HG03575 (cell line): ENCODE data around the gene FAR2.

Experiments used
- ATAC-seq: cut with Tn5 transposase; IDR thresholded peaks from one replicate; pipeline ENCODE4 v1.9.1; 2021; ENCODE audit not compliant: unreplicated experiment, insufficient number of reproducible peaks, low FRiP score; ENCODE audit errors: extremely low read depth

FAR2 gene

DNA sequence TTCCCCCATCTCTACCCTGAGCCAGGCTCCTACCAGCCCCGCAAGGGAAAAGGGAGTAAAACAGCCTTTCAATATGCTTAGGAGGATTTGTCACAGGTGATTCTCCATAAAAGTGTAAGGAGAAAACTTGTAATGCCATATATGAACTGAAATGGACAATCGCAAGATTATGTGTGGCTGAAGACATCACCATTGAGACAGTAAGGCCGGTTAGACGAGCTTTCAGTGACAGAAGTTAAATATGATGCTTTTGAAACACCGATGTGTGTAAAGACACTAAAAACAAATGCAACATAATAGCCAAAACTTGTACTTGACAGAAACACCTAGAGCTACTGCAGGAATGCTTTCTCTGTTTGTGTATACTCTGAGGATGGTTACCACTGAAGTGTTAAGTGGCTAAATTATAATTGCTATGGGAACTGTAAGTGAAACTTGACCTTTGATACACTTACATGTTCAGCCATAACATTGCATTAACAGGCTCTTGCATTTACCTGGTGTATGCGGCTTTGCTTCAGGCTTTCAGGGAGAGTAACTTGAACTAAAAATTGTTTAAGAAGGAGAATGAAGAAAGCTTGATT lies 42.3 kb downstream of the FAR2 start:
- no peak for ATAC-seq

DNA sequence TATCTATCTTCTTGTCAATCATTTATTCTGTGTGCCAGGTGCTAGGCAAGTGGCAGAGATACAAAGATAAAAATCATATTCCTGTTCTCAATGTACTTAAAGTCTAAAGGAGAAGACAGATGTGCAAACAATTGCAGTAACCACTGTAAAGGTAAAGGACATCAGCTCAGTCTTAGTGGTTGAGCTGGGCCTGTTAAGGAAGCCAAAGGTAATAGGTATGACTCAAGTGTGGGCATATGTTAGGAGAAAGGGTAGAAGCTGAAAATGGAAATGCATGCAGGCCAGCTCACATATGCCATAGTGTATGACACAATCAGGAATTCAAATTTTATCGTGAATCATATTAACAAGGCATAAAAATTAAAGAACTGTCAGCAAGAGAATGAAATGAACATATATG lies 49.8 kb downstream of the FAR2 start:
- ATAC-seq: no peak

DNA sequence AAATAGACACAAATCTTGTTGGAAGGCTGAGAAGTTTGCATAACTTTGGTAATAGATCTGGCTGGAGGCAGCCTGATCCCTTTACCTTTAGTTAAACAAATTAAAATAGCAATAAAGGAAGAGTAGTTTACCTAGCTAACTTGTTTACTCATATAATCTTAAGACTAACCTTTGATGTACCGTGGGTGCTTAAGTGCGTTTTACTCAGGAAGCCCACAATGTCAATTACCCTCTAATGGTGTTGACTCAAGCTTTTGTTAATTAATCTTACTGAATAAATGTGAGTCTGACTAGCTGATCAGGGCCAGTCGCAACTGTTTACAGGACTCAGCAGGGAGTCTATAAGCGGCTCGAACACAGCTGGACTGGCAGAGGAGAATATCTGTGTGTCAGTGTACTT lies 51.5 kb downstream of the FAR2 start:
- ATAC-seq: no peak

DNA sequence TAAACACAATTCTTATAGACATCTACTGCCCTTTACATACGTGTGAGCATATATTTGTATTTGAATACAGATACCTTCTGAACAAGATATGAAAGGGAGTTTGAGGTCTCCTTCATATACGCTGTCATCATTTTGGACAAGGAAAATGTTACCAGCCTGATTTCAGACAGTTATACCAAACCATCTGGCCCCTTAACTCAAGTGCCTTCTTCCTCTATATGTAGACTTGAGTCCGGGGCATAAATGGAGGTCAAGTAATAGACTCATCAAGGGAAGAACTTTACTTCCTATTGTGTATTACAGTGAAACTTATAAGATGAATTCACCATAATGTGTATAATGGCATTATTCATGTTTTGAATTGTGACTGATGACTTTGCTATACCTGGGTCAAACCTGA lies 52.2 kb downstream of the FAR2 start:
- no peak for ATAC-seq

DNA sequence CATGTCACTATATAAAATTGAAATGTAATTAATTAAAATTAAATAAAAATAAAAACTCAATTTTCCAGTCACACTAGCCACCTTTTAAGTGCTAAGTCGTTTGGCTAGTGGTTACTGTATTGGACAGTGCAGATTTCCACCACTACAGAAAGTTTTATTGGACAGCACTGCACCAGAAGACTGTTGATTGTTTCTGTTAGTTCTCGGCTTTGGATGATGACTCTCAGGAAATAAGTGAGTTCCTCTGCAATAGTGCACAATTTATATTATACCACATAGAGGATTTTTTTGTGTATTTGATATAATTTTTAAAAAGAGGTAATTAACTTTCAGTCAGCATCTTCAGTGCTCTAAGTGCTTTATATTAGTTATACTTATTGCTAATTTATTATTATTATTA lies 52.7 kb downstream of the FAR2 start:
- ATAC-seq: no peak

DNA sequence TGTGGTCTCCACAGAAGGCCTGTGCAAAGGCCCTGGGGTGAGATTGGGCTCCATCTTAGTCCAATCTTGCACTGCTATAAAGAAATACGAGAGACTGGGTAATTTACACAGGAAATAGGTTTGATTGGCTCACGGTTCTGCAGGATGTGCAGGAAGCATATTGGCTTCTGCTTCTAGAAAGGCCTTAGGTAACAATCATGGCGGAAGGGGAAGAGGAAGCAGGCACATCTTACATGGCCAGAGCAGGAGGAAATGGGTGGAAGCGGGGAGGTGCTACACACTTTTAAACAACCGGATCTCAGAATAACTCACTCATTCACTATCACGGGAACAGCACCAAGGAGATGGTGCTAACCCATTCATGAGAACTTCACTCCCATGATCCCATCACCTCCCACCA lies 55.4 kb downstream of the FAR2 start:
- ATAC-seq: no peak

DNA sequence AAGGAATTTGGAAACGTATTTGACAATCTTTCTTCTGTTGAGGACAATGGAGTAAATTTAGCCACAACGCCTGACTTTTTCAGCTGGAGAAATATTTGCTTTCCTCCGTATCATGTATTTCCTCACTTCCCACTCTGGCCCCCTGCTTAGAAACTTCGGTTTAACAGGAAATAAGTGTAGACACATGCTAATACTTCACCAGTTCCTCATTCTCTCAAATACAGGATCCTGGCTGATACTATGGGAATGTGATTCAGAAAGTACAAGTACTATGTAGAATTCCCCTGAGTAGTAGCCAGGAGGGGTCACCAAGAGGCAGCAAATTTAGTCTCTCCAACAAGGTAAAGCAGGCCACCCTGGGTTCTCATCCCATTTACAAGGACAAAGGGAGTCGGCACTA lies 58.0 kb downstream of the FAR2 start:
- no peak for ATAC-seq

DNA sequence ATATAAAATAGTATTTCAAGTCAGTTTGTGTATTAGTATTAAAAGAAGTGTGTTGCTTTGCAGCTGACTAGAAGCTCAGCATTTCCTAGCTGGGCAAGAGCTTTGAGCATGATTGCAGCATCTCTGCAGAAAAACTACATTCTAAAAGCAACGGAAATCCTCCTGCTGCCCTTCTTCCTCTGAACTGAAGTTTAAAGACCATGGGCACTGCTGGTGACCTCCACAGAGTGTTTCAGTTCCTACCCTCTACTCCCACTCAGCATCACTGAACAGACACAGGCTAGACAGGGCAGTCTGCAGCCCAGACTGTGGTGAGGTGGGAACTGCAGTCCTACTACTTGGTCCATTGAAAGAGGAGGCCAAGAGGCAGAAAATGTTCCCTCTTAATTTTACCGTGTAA lies 59.0 kb downstream of the FAR2 start:
- ATAC-seq: no peak

DNA sequence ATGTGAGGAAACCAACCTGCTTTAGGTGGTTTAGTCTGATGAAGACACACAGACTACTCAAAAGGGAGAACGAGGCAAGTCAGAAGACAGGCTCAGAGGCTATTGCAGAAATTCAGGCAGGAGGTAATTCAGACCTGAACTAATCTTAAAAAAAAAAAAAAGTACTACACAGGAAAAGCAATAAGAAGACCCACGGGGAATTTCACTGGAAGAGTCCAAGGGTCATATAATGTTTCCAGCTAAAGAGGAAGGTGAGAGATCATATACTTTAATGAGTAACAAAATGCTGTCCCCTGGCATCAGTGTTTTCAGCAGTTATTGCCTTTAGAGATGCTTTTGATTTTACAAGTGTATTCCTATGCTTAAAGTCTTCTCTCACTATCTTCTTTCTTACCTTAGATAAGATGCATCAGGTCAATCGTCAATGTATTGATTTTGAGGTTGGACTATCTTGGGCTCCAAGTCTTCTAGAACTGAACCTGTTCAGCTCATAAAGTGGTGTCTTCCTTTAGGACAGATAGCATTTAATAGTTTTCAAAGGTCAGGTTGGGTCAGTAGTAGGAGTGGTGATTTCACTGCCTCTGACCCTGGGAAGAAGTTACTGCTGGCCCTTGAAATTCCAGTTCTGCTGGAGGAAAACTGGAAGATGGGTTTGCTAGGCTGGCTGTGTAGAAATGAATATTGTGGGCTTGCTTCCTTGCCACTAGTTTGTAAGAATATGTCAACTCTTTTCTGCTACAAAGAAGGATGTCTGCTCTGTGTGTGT lies 60.0 kb downstream of the FAR2 start:
- no peak for ATAC-seq

DNA sequence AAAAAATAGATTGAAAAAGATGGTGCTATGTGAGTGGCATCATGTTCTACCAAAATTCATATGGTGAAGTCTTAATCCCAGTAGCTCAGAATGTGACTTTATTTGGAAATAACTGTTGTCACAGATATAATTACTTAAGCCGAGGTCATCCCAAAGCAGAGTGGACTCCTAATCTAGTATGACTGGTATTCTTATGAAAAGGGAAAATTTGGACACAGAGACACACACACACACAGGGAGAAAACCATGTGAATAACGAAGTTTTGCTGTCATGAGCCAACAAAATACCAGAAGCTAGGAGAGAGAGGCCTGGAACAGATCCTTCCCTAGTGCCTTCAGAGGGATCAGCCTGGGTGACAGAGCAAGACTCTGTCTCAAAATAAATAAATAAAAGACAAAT lies 62.6 kb downstream of the FAR2 start:
- ATAC-seq: no peak

DNA sequence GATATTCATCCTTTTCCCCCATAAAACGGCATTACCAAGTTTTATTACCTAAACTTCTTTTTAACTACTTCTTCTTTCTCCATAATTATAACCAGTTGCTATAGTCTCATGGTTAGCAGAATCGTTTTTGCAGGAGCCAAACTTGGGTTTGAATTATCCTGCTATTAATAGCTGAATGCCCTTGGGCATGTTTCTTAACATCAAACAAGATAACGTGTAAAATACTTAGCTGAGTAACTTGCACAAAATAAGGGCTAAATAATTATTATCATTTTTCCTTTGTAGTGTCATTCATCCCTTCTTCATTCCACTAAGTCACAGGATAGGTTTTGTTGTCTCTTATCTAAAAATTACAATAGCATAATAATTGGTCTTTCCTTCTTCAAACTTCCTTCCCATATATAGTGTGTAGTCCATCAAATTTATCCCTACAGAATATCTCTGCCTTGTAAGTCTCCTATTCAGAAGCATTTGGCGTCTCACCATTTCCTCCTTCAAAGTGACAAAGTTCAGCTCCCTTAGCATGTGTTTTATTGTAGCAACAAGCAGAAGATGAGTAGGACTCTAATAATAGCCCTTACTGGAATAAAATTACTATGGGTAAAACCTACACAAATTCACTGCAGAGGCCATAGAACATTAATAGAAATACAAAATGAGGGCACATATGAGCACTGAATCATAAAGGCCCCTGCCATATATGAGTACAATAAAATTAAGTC lies 63.8 kb downstream of the FAR2 start:
- no peak for ATAC-seq

DNA sequence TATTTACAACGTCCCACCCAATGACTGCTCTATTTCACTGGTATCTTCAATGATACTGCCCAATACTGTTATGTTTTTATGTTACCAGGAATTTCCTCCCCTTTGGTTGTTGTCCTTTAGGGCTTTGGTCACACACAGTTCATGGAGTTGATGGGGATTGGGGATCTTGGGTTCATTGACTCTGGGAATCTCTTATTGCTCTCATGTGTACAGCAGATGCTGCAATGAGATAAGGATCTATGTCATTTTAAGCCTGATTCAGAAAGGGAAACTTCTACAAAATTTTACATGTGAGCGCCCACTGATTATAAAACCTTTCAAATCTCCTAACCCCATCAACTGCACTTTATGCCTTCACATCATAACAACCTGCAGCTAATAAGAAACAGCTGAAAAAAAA lies 67.2 kb downstream of the FAR2 start:
- no peak for ATAC-seq

DNA sequence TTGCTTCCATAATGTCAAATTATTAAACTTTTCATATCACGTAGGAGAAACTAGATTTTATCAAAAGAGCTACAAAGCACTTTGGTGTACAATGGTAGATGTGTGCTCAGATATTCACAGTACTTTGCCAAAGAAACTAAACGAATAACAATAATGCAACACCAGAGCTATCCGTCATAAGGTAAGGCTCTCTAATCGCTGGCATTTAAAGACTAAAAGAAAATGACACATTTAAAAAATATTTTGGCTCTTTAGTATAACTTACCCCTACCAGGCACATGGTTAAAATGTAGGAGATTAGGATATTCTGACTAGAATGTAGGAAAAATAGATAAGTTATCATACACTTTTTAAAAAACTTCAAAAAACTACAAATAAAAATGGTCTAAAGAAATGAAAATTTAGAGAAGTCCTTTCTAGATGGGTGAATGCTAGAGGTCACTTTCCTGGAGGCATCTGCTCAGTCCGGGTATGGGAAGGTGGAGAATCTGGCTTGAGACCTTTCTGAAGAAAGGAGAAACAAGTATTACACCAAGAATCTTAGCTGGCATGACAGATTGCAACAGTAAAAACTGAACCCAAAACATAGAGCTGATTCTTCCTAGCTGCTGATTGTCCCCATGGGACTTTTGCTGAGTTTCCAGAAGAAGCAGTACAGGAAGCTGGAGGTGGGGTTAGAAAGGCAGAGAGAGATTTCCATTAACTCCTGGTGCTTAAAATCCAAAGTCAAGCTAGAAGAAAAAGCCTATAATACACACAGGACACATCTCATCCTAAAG lies 67.9 kb downstream of the FAR2 start:
- ATAC-seq: no peak

DNA sequence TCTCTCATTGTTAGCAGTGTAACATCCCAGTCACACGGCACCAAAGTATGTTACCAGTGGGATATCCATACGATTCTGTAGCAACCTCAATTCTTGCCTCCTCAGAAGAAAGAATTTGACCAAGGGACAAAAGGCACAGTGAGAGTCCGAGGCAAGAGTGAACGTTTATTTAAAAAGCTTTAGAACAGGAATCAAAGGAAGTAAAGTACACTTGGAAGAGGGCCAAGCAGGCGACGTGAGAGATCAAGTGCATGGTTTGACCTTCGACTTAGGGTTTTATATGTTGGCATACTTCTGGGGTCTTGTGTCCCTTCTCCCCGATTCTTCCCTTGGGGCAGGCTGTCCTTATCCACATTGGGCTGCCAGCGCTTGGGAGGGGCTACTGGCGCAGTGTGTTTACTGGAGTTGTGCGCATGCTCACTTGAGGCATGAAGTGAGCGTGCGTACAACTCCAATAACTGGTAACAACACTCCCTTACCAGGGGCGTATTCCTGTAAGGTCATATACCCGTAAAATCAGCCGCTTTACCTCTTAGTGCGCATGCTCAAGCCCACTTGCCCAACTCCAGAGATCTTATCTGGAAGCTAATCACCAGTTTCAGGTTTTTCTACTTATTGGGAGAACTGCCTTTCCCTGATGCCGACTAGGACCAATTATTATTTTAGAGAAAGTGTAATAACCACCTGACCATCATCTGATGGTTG lies 71.7 kb downstream of the FAR2 start:
- no peak for ATAC-seq

DNA sequence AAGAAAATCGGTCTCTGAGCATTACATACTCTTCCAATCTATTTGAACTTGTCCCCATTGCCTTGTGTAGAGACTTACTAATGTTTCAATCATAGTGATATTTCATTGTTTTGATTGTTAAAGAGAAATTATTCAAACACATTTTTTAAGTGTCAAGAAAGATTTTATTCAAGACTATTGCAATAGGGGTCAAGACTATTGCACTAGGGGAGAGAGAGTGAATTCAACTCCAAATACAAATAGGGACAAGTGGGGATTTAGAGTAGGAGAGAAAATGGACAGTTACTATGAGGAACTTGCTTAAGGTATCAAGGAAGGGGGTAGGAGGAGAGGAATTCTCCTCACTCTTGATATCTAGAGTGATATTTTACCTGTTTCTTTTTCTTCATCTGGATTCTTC lies 73.1 kb downstream of the FAR2 start:
- ATAC-seq: no peak

DNA sequence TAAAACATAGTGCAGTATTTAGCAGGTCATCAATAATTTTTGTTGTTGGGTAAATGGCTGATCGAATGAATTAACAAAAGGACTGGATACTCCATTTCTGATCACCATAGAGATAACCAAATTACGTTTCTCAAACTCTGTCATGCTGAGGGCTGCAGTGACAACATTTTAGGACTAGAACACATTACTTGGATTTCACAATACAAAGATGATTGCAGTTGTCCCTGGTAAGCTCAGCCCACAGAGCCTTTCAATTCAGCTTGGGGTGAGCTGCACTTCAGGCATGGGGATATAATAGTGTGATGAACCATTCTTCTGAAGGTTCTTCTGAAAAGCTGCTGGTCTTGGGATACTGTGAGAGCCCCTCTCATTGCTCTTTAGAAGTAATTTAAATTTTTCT lies 74.3 kb downstream of the FAR2 start:
- no peak for ATAC-seq

DNA sequence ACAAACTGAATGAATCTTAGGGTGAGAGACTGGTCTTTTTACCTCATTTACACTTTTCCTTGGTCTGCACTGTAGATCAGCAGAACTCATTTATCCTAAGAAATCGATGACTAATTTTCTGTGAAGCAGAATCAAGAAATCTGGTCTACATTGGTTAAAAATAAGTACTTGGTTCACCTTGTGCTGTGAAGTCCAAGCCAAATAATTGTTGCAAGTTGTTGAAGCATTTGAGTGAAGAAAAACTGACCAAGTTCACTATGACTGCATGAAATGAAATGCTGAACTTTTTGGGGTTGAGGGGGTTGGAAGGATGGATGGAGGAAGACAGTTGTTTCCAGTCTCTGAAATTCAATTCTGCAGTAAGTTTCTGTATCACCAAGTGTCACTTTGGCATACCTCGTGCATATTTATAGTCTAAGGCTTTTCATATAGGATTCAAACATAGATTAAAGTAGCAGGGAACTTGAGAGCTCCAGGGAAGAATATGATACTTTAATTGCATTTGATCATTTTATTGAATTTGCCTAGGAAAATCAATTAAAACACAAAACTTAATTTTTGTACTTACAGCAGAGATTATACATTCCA lies 75.0 kb downstream of the FAR2 start:
- ATAC-seq: no peak

DNA sequence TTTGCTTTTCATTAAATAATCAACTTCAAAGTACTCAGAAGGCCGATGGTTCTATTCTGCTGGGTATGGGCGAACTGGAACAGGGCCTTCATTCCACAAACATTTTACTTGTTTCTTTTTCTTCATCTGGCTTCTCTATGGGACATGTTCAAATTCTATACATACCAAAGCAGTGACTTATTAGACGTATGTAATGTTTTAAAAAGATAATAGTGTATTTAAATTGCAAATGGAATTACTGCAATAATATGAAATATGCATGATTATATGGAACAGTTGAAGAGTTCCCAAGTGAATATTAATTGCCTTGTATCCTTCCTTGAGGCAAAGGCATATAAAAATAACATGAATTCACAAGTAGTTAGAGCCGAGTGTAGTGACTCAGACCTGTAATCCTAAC lies 75.5 kb downstream of the FAR2 start:
- no peak for ATAC-seq

DNA sequence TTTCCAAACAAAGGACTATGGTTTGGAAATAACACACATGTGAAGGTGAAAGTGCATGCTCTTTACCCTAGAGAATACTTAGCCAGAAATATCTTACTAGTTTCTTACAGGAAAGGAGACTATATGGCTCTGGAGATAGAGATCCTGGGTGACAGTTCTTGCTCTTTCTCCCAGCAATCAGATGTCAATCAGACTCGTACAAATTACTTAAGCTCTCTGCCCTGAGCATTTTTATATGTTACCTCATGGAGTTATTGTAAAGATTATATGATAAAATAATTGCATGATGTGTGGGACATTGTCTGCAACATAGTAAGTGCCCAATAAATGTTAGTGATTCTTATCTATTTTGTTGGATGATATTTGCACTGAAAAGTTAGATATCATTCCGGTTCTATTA lies 76.8 kb downstream of the FAR2 start:
- no peak for ATAC-seq
